ENCODE results near the gene TMEM237.

DNA sequence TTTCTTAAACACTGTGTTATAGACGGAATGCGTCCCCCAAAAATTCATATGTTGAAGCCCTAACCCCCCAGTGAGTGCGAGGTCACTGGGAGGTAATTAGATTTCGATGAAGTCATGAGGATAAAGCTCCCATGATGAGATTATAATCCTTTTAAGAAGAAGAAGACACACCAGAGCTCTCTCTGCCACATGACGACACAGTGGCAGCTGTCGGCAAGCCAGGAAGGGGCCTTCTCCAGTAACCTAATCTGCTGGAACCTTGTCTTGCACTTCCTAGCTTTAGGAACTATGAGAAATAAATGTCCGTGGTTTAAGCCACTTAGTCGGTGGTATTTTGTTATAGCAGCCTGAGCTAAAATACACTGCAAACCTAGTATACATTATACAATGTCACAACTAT is 12.3 kb downstream of the TMEM237 start:
- TF ChIP-seq, protein P1, sequence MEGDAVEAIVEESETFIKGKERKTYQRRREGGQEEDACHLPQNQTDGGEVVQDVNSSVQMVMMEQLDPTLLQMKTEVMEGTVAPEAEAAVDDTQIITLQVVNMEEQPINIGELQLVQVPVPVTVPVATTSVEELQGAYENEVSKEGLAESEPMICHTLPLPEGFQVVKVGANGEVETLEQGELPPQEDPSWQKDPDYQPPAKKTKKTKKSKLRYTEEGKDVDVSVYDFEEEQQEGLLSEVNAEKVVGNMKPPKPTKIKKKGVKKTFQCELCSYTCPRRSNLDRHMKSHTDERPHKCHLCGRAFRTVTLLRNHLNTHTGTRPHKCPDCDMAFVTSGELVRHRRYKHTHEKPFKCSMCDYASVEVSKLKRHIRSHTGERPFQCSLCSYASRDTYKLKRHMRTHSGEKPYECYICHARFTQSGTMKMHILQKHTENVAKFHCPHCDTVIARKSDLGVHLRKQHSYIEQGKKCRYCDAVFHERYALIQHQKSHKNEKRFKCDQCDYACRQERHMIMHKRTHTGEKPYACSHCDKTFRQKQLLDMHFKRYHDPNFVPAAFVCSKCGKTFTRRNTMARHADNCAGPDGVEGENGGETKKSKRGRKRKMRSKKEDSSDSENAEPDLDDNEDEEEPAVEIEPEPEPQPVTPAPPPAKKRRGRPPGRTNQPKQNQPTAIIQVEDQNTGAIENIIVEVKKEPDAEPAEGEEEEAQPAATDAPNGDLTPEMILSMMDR (IDR thresholded peaks at IDR 0.05) = no peak
- no peak for TF ChIP-seq EZH2 (IDR thresholded peaks at IDR 0.05; ENCODE audit: borderline replicate concordance, insufficient read depth, low read depth, low read length, poor library complexity, severe bottlenecking)
